Activated CD4-positive, alpha-beta T cell treated with anti-CD3 and anti-CD28 coated beads, Interleukin-2, amount 10 ng/mL, durations not matched to agents 24 days and 14 days (primary cell): ENCODE results near the gene ZNF439. TPM values are rescaled to one million over a fixed set of nuclear protein-coding genes. Genes with fewer than 3 reads are reported as not detected.
"Not testable (repeated sequence)": the region's sequence is repeated elsewhere in the genome, so short reads cannot be mapped to it uniquely, and the experiment has no call there.

ENCODE experiments used
- DNase-seq: peaks from one replicate; pipeline ENCODE4 v3.0.0; 2022
- H3K27ac Mint-ChIP-seq: one replicate; pipeline ENCODE4 v1.8.0; 2022; ENCODE audit warnings: mild to moderate bottlenecking, mixed read lengths
- H3K27me3 Mint-ChIP-seq: one replicate; pipeline ENCODE4 v1.8.0; 2022; ENCODE audit warnings: mixed read lengths
- H3K36me3 Mint-ChIP-seq: one replicate; pipeline ENCODE4 v1.8.0; 2022; ENCODE audit warnings: low read depth, mild to moderate bottlenecking, mixed read lengths
- H3K4me1 Mint-ChIP-seq: one replicate; pipeline ENCODE4 v1.8.0; 2021; ENCODE audit warnings: mixed read lengths
- H3K4me3 Mint-ChIP-seq: one replicate; pipeline ENCODE4 v1.8.0; 2022; ENCODE audit warnings: mild to moderate bottlenecking, moderate library complexity, mixed read lengths
- H3K9me3 Mint-ChIP-seq: one replicate; pipeline ENCODE4 v1.8.0; 2021; ENCODE audit warnings: mixed read lengths
- intact Hi-C: fragments of 100-400 bp; cut with micrococcal nuclease; formaldehyde crosslinking; loops from one replicate; pipeline ENCODE4 v1.15.1; 2023
- total RNA-seq: library from RNA; stranded (reverse); gene quantifications from 2 replicates; pipeline ENCODE4 v1.2.3, GENCODE V29; 2022

The ZNF439 gene
- total RNA-seq = 3.3 and 3.9 TPM in 2 replicates

DNA sequence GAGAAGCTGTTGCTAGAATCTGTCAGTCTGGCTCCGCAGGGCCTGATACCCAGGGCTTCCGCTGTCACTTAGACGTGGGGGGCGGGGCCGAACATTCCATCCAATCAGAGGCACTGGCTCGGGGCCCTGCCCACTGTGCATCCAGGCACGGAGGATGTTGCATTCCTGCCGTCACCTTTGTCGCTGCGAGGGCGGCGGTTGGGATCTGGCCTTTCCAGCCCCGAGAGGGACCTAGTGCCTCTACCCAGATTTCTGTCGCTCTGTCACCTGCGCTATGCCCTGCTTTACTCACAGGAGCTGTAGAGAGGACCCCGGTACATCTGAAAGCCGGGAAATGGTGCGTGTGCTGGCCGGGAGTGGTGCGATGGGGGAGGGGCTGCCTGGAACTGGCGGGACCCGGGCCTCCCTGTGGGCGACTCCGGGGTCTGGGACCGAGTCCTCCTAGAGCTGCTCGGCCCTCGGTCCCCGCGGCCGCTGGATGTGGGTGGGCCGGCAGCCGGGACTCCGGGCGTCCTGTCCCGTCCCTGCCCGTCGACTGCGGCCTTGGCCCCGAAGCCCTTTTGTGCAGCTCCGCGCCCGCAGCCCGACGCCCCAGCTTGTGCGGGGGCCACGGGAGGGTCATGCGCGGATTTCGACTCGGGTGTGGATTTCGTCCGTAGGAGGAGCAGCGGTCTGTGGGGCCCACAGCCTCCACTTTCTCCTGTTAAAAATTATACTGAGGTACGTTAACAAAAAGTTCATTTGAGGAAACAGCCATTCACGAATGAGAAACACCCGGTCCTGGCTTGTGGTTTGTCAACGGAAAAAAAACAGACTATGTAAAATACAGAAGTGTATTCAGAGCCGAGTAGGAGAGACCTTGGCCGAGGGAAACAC, at the start of gene ZNF439:
Gene ZNF439, plus strand, starts transcription at position 133 of the 876 bp plus-strand sequence. Its CDS starts 142 bp downstream, at position 275.
- H3K4me3 Mint-ChIP-seq = peak within 1 kb of the TSS; percentile 80
- peaks cover 8% of the 10 kb centered on the region for H3K4me1 Mint-ChIP-seq
- intact Hi-C loops = no loop called here
- H3K27ac Mint-ChIP-seq = peak within 1 kb of the TSS; percentile 65
- peaks cover 13% of the 10 kb centered on the region for H3K9me3 Mint-ChIP-seq
- no peaks in the 10 kb centered on the region for H3K27me3 Mint-ChIP-seq
- DNase-seq = peak; percentile 95
- H3K36me3 Mint-ChIP-seq = peaks cover 26% of the 10 kb centered on the region

DNA sequence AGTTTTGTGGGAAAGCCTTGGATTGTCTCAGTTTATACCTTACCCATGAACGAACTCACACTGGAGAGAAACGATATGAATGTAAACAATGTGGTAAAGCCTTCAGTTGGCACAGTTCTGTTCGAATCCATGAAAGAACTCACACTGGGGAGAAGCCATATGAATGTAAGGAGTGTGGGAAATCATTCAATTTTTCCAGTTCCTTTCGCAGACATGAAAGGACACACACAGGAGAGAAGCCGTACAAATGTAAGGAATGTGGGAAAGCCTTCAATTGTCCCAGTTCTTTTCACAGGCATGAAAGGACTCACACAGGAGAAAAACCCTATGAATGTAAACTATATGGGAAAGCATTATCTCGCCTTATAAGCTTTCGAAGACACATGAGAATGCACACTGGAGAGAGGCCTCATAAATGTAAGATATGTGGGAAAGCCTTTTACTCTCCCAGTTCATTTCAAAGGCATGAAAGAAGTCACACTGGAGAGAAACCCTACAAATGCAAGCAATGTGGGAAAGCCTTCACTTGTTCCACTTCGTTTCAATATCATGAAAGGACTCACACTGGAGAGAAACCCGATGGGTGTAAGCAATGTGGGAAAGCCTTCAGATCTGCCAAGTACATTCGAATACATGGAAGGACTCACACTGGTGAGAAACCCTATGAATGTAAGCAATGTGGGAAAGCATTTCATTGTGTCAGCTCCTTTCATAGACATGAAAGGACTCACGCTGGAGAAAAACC, 42.0 kb upstream of the ZNF439 start:
- Mint-ChIP-seq H3K4me1 (no peaks in the 10 kb centered on the region), H3K4me3 (no peak overlapping the region), H3K27ac (no peak overlapping the region), H3K27me3 (no peaks in the 10 kb centered on the region), H3K36me3 (peaks cover 13% of the 10 kb centered on the region), H3K9me3 (peaks cover 29% of the 10 kb centered on the region)
- DNase-seq = no peak
- intact Hi-C loops = no loop called here

DNA sequence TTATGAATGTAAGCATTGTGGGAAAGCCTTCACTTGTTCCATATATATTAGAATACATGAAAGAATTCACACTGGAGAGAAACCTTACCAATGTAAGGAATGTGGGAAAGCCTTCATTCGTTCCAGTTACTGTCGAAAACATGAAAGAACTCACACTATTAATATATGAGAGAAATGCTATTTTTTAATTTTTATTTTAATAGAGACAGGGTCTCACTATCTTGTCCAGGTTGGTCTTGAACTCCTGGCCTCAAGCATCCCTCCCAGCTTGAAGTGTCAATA, 41.5 kb upstream of the ZNF439 start:
- Mint-ChIP-seq H3K36me3 (peaks cover 13% of the 10 kb centered on the region), H3K27me3 (no peaks in the 10 kb centered on the region), H3K9me3 (peaks cover 29% of the 10 kb centered on the region), H3K27ac (no peak overlapping the region), H3K4me3 (no peak overlapping the region), H3K4me1 (no peaks in the 10 kb centered on the region)
- intact Hi-C loops = no loop called here
- no peak for DNase-seq

DNA sequence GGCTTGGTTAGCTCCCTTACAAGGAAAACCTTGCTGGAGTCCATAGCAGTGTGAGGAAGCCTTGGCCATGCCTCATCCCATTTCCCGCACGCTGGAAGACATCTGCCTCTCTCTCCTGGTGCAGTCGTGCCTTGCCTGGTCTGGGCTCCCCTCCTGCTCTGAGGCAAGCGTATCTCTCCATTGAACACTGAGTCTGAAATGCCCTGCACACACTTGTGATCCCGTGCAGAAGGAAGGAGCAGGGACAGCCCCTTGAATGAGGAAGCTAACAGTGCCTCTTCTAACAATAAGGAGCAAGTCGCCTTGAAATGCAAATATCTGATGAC, 34.9 kb upstream of the ZNF439 start:
- no peak for DNase-seq
- peaks cover 14% of the 10 kb centered on the region for H3K9me3 Mint-ChIP-seq
- peak overlapping the region; percentile 78 for H3K27ac Mint-ChIP-seq
- H3K4me1 Mint-ChIP-seq = peaks cover 9% of the 10 kb centered on the region
- H3K4me3 Mint-ChIP-seq = peak overlapping the region; percentile 93
- intact Hi-C loops = loop anchor here (2.0 to 5.0 kb wide), 4 partner anchors 15 to 174 kb away; partner anchors contain the start of genes ZNF441 and ZNF491
- no peaks in the 10 kb centered on the region for H3K27me3 Mint-ChIP-seq
- peaks cover 30% of the 10 kb centered on the region for H3K36me3 Mint-ChIP-seq

DNA sequence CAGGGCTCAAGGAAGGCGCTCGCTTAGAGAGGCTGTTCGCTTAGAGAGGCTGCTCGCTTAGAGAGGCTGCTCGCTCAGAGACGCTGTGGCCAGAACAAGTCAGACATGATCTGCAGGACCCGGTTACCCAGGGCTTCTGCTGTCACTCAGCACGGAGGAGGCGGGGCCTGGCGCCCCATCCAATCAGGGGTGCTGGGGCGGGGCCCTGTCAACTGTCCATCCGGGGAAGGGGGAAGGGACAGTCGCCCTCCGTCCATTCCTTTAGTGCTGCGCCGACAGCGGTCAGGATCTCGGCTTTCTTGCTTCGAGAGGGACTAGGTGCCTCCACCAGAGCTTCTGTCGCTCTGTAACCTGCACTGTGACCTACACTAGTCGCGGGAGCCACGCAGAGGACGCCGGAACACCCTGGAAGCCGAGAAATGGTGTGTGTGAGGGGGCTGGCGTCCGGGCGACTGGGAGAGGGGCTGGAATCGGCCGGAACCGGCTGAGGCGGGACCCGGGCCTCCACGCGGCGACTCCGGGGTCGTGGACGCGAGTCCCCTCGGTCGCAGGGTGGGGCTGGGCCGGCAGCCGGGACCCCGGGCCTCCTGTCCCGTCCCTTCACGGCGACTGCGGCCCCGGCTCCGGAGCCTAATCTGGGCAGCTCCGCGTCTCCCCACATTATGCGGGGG, 34.4 kb upstream of the ZNF439 start, which contains the start of gene ZNF440:
Gene ZNF440, plus strand, starts transcription at position 245 of the 671 bp plus-strand sequence. Its CDS starts 175 bp downstream, at position 420.
- no peaks in the 10 kb centered on the region for H3K27me3 Mint-ChIP-seq

DNA sequence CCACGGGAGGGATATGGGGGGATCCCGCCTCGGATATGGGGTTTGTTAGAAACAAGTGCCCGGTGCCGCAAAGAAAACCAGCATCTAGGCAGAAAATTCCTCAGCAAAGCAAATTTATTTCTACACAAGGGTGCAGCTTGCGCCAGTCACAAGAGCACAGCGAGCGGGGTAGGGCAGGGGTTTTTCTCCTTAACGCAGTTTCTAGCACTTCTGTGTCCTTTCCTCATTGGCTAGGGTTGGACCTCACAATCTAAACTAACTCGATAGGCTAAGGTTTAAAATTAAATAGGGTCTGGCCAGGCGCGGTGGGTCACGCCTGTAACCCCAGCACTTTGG, 33.9 kb upstream of the ZNF439 start:
- peak overlapping the region; percentile 93 for H3K4me3 Mint-ChIP-seq
- intact Hi-C loops = loop anchor here (5.0 kb wide), 3 partner anchors 47 to 173 kb away; partner anchors contain the start of gene ZNF441
- peaks cover 30% of the 10 kb centered on the region for H3K36me3 Mint-ChIP-seq
- DNase-seq = no peak
- H3K27ac Mint-ChIP-seq = peak overlapping the region; percentile 25
- no peaks in the 10 kb centered on the region for H3K27me3 Mint-ChIP-seq
- H3K9me3 Mint-ChIP-seq = peaks cover 11% of the 10 kb centered on the region
- peaks cover 9% of the 10 kb centered on the region for H3K4me1 Mint-ChIP-seq

More for the DNA sequence above, 34.4 kb upstream of the ZNF439 start, which contains the start of gene ZNF440:
- Mint-ChIP-seq H3K4me3 (peak within 1 kb of the TSS; percentile 93), H3K4me1 (peaks cover 9% of the 10 kb centered on the region), H3K36me3 (peaks cover 30% of the 10 kb centered on the region), H3K9me3 (peaks cover 11% of the 10 kb centered on the region), H3K27ac (peak within 1 kb of the TSS; percentile 78)
- intact Hi-C loops = loop anchor here (5.0 kb wide), 3 partner anchors 47 to 173 kb away; partner anchors contain the start of gene ZNF441
- DNase-seq = peak; percentile 97

DNA sequence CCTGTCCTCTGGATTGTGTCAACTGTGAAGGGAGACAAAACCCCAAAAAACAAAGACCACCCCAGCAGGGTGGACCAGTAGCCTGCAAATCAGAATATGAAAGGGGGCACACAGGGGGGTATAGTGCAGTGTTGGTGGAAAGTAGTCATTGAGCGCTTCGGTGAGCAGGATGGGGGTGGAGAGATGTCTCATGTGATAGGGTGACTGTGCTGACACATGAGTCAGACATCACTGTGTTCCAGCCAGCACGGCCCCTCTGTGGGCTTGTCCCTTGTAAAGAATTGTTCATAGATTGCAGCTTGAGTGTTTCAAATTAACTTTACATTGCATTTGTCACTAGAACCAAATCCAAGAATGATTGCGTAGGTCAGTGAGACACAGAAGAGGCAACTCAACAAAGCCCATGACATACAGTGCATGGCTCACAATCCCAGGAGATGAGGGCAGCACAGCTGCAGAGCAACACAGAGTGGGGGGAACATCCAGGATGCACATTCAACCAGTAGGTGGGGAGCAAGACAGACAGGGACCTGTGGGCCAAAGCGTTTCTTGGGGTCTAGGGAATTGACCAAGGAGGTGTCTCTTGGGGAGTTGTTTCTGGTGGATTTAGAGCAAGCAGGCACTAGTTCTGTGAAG, 26.9 kb upstream of the ZNF439 start:
- H3K4me1 Mint-ChIP-seq = no peaks in the 10 kb centered on the region
- H3K27me3 Mint-ChIP-seq = no peaks in the 10 kb centered on the region
- peaks cover 56% of the 10 kb centered on the region for H3K36me3 Mint-ChIP-seq
- intact Hi-C loops = no loop called here
- H3K27ac Mint-ChIP-seq = no peak overlapping the region
- DNase-seq = no peak
- H3K4me3 Mint-ChIP-seq = no peak overlapping the region
- peaks cover 22% of the 10 kb centered on the region for H3K9me3 Mint-ChIP-seq

DNA sequence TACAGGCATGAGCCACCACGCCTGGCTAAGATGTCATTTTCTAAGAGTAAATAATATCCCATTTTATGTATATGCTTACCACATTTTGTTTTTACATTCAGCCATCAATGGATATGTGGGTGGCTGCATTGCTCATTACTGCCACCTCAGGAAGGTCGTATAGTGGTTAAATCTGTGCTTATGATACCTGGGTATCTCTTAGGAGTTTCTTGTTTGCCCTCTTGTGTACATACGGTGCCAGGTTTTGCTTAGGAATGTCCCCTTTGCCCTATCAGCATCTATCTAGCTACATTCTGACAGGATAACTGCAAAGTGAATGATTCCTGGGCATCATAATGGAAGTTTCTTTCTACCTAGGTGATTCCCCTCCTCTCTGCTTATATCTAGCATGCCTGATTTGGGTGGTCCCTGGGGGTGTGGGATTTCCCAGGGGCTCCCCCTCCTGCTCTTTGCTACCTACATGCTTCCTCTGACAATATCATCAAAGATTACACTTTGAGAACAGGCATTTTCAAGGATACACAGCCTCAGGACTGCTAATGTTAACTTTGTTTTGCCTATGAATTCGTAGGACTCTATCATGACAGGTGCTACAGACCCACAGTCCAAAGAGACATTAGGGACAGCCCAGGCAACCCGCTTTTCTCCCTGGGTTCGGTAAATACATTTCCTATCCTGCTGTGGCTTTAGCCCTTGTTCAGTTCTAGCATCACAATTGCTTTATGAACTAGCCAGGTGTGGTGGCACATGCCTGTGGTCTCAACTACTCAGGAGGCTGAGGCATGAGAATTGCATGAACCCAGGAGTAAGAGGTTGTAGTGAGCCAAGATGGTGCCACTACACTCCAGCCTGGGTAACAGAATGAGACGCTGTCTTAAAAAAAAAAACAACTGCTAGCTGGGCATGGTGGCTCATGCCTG, 19.3 kb upstream of the ZNF439 start:
- H3K27me3 Mint-ChIP-seq, H3K4me1 Mint-ChIP-seq, intact Hi-C loops, H3K27ac Mint-ChIP-seq, H3K4me3 Mint-ChIP-seq, DNase-seq: not testable (repeated sequence)
- Mint-ChIP-seq H3K36me3 (peaks cover 79% of the 10 kb centered on the region), H3K9me3 (peaks cover 25% of the 10 kb centered on the region)

DNA sequence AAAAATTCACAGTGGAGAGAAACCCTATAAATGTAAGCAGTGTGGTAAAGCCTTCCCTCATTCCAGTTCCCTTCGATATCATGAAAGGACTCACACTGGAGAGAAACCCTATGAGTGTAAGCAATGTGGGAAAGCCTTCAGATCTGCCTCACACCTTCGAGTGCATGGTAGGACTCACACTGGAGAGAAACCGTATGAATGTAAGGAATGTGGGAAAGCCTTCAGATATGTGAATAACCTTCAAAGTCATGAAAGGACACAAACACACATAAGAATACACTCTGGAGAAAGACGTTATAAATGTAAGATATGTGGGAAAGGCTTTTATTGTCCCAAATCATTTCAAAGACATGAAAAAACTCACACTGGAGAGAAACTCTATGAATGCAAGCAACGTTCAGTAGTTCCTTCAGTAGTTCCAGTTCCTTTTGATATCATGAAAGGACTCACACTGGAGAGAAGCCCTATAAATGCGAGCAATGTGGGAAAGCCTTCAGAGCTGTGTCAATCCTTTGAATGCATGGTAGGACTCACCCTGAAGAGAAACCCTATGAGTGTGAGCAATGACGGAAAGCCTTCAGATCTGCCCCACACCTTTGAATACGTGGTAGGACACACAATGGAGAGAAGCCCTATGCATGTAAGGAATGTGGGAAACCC, 16.1 kb upstream of the ZNF439 start:
- DNase-seq = no peak
- no peaks in the 10 kb centered on the region for H3K27me3 Mint-ChIP-seq
- H3K36me3 Mint-ChIP-seq = peaks cover 66% of the 10 kb centered on the region
- peaks cover 21% of the 10 kb centered on the region for H3K9me3 Mint-ChIP-seq
- H3K4me1 Mint-ChIP-seq = no peaks in the 10 kb centered on the region
- intact Hi-C loops = no loop called here
- no peak overlapping the region for H3K27ac Mint-ChIP-seq
- no peak overlapping the region for H3K4me3 Mint-ChIP-seq

DNA sequence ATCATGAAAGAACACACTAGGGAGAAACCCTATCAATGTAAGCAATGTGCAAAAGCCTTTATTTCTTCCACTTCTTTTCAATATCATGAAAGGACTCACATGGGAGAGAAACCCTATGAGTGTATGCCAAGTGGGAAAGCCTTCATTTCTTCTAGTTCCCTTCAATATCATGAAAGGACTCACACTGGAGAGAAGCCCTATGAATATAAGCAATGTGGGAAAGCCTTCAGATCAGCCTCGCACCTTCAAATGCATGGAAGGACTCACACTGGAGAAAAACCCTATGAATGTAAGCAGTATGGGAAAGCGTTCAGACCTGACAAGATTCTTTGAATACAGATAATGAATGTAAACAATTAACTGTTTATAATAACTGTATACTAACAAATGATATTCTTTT, 15.0 kb upstream of the ZNF439 start:
- peaks cover 21% of the 10 kb centered on the region for H3K9me3 Mint-ChIP-seq

DNA sequence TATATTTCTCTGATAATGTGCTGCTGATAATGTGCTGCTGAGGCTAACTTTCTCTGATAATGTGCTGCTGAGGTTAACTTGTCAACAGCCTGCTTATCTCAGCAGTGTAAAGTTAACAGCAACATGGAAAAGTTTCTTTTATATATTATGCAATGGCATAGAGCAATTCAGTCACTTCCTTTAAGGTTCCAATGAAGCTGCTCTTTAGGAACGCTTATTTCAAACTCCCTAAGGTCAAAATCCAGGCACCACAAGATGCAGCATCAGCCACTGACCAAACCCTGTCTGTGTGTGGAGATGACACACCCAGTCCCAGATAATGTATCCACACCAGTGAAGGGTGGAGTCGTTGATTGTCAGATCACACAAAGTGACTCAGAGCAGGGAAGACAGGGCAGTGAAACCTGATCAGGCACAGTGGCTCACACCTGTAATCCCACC, 12.9 kb upstream of the ZNF439 start:
- Mint-ChIP-seq H3K9me3 (peaks cover 20% of the 10 kb centered on the region), H3K36me3 (peaks cover 37% of the 10 kb centered on the region)
- H3K27ac Mint-ChIP-seq, intact Hi-C loops, DNase-seq, H3K4me3 Mint-ChIP-seq, H3K27me3 Mint-ChIP-seq, H3K4me1 Mint-ChIP-seq: not testable (repeated sequence)

More for the DNA sequence above, 15.0 kb upstream of the ZNF439 start:
- Mint-ChIP-seq H3K4me3 (no peak overlapping the region), H3K36me3 (peaks cover 56% of the 10 kb centered on the region), H3K27me3 (no peaks in the 10 kb centered on the region), H3K4me1 (no peaks in the 10 kb centered on the region), H3K27ac (no peak overlapping the region)
- no peak for DNase-seq
- intact Hi-C loops = no loop called here

DNA sequence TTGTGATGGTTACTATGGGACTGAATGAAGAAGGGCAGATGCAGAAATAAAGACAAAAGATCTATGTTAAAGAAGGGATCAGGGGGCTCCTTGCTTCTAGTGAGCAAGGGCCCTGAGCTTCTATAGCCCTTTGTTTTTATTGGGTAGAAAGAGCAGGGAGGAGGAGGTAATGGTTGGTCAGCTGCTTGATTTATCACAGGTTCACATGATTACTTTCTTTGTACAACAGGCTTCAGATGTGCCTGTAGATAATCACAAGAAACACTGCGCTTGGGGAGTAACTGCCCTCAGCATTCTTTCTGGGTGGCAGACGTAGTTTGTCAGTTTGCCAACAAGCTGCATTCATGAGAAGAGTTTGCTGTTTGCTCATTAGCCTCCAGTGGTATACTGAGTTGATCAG, 4.8 kb upstream of the ZNF439 start:
- no peak overlapping the region for H3K27ac Mint-ChIP-seq
- DNase-seq = no peak
- H3K27me3 Mint-ChIP-seq = no peaks in the 10 kb centered on the region
- no peaks in the 10 kb centered on the region for H3K36me3 Mint-ChIP-seq
- H3K4me3 Mint-ChIP-seq = no peak overlapping the region
- peaks cover 3% of the 10 kb centered on the region for H3K4me1 Mint-ChIP-seq
- intact Hi-C loops = no loop called here
- peaks cover 18% of the 10 kb centered on the region for H3K9me3 Mint-ChIP-seq
